Stimulated activated CD8-positive, alpha-beta memory T cell treated with anti-CD3 and anti-CD28 coated beads, Interleukin-4, amount 100 ng/mL, for 48 hours (primary cell): Measurements from ENCODE around the gene HNRNPA3.
"Not testable (repeated sequence)": the region's sequence is repeated elsewhere in the genome, so short reads cannot be mapped to it uniquely, and the experiment has no call there.

Experiments
- DNase-seq: peaks from one replicate; pipeline ENCODE4 v3.0.0-alpha.2; 2020

The HNRNPA3 gene

DNA sequence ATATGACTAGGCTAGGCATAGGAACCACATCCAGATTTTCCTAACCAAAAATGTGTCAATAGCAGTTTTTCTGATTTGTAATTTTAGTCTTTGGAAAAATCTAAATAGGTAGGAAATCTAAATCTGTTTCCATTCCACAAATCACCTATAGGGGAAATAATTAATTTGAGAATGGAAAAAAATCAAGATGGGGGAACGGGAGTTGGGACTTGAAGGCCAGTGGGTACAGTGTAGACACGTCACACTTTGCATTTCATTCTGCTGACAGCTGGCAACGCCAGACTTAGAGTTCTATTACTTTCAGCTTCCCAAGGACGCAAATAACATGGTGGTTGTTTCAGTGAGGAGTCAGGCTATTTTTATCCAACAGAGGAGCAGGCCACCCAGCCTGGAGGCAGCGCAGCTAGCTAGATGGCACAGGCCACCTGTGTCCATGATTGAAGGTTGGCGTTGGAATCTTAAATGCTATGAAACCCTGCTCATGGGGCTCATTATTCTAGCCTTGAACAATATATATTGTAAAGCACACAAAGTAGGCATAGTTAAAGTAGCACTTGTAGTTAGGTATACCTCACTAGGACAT, 23.4 kb downstream of the HNRNPA3 start:
- DNase-seq: no peak

- no peak for DNase-seq
Measured at GRCh38 chr2:177237932-177238331, 25.3 kb downstream of the HNRNPA3 start.

DNA sequence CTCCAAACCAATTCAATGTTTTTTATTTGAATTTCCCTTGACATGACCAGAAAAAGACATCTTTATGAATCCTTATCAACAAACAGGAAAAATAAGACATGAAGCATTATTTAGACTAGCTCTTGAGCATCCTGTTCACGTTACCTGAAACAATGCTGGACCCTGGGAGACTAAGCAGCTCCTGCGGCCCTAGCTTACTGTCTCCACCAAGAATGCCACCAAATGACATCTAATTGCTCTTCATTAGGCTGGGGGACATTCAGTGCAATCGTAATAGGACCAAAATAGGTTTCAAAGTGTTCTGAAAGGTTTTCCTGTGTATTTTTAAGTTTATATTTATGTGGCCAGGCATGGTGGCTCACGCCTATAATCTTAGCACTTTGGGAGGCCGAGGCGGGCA, 26.5 kb downstream of the HNRNPA3 start:
- no peak for DNase-seq

DNA sequence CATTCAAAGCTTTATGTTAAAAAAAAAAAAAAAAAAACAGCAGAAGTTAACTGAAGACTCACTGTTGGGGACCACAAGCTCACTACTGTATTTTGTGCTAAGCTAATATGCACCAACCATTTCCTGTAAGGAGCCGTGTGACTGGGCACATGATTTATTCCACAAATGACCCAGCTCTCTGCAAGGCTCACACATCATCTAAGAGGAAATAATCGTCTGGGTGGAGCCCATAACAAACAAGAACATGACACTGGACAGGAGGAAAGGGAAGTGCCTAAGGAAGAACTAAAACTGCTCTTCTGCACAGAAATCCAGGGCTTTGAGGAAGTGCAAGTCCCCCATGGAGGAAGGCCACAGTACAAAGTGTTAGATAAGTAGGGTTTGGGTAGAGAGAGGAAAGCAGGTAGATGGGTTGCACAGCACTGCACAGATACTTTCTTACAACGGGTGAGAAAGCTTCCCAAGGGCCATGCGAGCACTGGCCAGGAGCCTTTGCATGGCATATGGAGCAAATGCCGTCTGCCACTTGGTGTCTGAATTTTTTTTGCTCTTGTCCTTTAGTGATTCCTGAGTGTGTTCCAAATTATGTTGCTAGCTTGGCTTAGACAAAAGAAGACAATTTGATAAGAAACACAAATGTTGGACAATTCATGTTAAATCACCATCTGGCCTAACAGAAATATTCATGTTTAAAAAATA, 27.5 kb downstream of the HNRNPA3 start:
- no peak for DNase-seq

- no peak for DNase-seq
Measured at GRCh38 chr2:177241711-177242120, 29.1 kb downstream of the HNRNPA3 start.

- DNase-seq: no peak
Measured at GRCh38 chr2:177242121-177242987, 29.8 kb downstream of the HNRNPA3 start.

DNA sequence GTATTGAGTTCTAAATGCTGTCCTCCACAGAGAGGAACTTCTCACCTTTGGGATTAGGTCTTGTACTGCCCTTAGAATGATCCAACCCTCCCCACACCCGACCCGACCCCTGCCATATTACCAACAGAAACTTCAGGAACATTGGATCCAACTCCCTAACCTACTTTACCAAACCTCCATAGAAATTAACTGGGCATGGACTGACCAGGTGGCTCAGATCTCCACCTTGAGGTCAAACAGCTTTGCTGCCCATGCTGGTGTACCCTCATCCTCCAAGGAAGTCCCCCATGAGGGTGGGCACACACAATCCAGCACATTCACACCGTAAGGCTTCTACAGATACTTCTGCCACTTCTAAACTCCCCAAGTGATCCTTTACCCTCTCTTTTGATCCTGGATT, 30.5 kb downstream of the HNRNPA3 start:
- DNase-seq: no peak

- DNase-seq: no peak
Measured at GRCh38 chr2:177243476-177243875, 30.9 kb downstream of the HNRNPA3 start.

DNA sequence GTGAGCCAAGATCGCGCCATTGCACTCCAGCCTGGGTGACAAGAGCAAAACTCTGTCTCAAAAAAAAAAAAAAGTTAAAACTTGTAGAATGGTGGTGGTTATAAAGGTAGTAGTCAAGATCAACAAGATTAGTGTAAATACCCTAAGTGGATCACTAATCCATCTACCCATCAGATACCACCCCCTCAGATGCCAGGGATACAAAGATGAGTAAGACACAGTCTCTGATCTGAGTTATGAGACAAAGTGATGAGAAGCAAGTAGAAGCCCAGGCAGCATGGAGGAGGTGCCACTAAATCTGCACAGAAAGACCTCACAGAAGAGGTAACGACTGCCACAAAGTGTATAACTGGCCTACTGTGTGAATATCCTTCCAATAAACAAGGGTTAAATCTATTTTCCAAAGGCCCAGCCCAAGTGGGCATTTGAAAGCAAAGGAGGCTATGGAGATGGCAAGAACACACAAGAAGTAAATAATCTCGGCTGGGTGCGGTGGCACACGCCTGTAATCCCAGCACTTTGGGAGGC, 31.7 kb downstream of the HNRNPA3 start:
- DNase-seq: no peak

- DNase-seq: no peak
Measured at GRCh38 chr2:177245010-177245422, 32.4 kb downstream of the HNRNPA3 start.

DNA sequence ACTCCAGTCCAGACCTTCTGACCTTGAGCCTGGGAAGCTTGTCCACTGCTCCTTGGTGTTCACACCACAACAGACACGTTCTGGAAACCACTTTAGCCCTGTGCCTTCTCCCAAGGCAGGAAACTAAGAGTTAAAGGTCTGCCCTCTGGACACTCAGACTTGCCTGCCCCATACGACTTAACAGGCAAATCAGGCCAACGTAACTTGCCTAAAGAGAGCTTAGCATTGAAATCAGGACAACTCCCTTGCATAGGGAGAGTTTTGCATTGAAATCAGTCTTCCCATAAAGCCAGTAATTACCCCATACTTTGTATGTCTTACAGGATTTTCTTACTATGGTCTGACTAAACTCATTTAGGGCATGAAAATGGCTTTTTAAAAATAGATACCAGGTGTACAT, 33.4 kb downstream of the HNRNPA3 start:
- no peak for DNase-seq

- DNase-seq: not testable (repeated sequence)
Measured at GRCh38 chr2:177246523-177247030, 34.0 kb downstream of the HNRNPA3 start.

DNA sequence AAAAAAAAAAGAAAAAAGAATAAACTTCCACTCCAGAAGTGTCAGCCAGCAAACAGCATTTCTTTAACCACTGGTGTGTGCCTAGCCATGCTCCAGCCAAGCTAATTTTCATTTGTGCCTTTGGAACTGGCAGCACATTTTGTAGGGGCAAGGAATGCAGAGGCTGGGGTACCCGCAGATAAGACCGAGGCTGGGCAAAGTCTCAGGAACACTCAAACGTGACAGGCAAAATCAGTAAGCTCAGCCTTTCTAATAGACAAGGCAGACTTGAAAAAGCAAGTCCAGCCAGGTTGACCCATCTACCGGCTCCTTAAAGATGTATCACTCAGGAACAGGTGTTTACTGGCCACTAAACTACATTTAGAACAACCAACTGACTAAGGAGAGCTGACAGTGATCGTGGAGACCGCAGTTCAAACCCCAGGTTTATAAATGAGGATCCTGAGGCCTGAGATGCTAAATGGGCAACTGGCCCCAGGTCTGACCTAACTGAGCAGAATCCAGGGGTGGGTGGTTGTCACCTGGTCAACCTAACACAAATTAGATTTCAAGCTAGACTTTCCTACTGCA, 35.2 kb downstream of the HNRNPA3 start:
- DNase-seq: no peak

GRCh38 chr2:177249038-177249437, 36.4 kb downstream of the HNRNPA3 start:
- DNase-seq: no peak

DNA sequence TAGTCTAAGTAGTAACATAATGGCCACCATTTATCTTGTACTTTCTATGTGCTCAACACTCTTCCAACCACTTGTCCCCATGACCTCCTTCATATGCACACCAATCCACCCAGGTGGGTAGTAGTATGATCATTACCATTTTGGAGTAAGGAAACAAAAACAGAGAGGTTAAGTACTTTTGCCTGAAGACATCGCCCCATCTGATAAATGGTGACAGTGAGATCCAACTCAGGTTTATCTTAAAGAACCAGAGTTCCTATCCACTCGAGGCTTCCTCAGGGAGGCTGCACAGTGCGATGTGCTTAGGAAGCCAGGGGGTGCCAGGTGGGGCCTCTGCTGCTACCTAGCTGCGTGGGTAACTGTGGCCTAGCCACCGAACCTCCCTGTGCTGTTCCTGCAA, 37.9 kb downstream of the HNRNPA3 start:
- no peak for DNase-seq

GRCh38 chr2:177251165-177251542, 38.6 kb downstream of the HNRNPA3 start:
- DNase-seq: no peak

- no peak for DNase-seq
Measured at GRCh38 chr2:177252808-177253531, 40.4 kb downstream of the HNRNPA3 start.

DNA sequence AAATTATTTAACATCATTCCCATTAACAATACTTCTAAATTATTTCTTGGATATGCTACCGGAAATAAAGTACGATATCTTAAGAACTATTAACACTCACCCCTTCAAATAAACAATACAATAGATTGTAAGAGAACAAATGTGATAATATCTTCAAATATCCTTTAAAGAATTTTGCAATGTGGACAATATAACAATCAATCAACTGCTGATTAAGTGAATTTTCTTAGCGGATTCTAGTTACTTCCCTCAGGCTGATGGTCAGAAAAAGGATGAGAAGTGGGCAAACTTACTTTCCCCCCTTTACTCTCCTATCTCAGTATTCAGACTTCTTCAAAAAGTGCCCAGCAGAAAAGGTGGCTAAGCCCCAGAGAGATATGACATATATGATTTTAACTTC, 41.1 kb downstream of the HNRNPA3 start:
- DNase-seq: no peak

GRCh38 chr2:177254433-177255226, 42.0 kb downstream of the HNRNPA3 start:
- DNase-seq: no peak

DNA sequence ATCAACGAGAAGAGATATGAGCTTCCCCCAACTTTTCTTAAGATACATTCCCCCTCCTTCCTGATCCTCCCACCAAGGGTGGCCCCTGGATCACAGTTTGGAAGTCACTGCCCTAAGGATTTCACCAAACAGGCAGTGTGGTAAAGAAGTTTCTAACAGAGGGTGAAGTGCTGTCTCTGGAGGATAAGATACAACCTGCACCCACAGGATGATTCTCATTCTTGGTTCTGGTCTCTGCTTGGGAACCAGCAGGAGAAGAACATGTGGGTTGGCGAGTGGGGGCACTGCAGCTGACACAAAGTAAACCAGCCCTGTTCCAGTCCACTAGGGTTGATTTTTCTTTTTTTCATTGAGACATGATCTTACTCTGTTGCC, 42.6 kb downstream of the HNRNPA3 start:
- no peak for DNase-seq

GRCh38 chr2:177256026-177256425, 43.4 kb downstream of the HNRNPA3 start:
- no peak for DNase-seq

DNA sequence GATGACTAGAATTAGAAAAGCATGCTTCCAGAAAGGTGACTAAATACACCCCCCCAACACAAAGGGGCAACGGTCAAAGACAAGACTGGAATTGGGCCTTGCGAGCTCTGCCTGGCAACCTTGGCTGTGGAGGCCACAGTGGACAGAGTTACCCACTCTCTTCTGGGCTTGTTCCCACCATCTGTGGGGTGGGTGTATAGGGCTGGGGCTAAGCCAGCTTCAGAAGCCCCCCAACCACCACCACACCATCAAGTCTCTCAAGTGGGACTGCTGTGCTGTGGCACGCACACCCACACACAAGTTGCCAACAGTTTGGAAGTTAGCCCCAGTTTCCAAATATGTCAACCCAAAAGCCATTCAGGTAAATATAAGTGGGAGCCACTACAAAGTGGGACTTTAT, 44.1 kb downstream of the HNRNPA3 start:
- no peak for DNase-seq
